H1 (cell line): ENCODE data around the gene ZNF606.

Experiments
- CREB1 ChIP-seq: IDR thresholded peaks from 2 replicates; pipeline ENCODE4 v1.6.1; 2012; ENCODE audit warnings: inconsistent platforms
- RFX5 ChIP-seq: IDR thresholded peaks from 2 replicates; pipeline ENCODE4 v1.6.1; 2011; ENCODE audit warnings: low read depth, low read length, improper control_type of control experiment, borderline replicate concordance
- TEAD4 ChIP-seq: IDR thresholded peaks from 2 replicates; pipeline ENCODE4 v1.6.1; 2012; ENCODE audit warnings: low read depth, low read length, inconsistent platforms, mixed read lengths

DNA sequence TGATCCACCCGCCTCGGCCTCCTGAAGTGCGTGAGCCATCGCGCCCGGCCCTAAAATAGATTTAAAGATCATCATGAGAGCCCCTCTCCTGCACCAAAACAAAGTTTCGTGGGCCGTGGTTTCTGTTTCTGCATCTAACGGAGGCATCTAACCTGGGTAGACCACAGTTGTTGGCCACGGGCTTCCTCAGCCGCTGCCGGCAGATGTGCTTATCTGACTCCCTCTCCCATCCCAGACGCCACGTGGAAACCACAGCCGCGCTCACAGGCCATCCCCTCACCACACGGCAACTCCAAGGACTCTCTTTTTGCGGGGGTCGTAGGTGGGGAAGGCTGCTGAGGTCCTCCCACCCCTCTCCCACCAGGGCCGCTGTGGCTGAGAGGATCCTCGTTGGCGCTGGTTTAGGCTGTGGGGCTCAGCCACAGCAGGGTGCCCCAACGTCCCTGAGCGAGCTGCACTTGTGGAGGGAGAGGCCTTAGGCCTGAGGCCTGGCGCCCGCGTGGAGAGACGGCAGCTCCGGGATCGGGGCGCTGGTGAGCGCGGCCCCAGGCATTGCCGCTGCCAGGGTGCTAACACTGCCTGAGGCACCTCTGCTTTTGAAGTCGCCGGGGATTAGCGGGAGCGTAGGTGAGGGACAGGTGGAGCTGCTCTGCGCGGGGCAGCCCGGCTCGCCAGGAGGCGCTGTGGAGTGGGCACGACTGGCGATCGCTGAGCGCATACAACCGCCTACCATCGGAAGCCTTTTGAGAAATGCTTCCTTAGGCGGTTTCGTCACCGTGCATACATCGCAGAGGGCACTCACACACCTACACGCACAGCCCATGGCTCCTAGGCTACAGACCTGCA lies 40.1 kb upstream of the ZNF606 start:
- TF ChIP-seq CREB1 (peak; percentile 52), RFX5 (no peak), TEAD4 (no peak)
